ENCODE data around the gene WDR4. TPM values are rescaled to one million over a fixed set of nuclear protein-coding genes. Genes with fewer than 3 reads are reported as not detected.
"Not testable (repeated sequence)": the region's sequence is repeated elsewhere in the genome, so short reads cannot be mapped to it uniquely, and the experiment has no call there.

The WDR4 gene
- polyA plus RNA-seq, 1 donor, result 12.7 TPM

GRCh38 chr21:42839271-42840231, 39.8 kb downstream of the WDR4 start:
- Histone ChIP-seq H3K27ac (ENCODE audit: low read length) (no peak overlapping the region), H3K27me3 (ENCODE audit: control insufficient read depth, insufficient read depth, low read length) (no peaks in the 10 kb centered on the region), H3K4me3 (ENCODE audit: low read length) (no peak overlapping the region), H3K9me3 (ENCODE audit: control insufficient read depth, low read depth, low read length) (no peaks in the 10 kb centered on the region), H3K36me3 (ENCODE audit: control insufficient read depth, insufficient read depth, low read length) (peaks cover 46% of the 10 kb centered on the region), H3K4me1 (ENCODE audit: control insufficient read depth, insufficient read depth, low read length) (no peaks in the 10 kb centered on the region)
- no peak for DNase-seq
- no CpG with 5 or more reads among the region's 29 CpGs for WGBS (ENCODE audit: insufficient coverage, low lambda C conversion rate)

- H3K27ac ChIP-seq (ENCODE audit: low read length); H3K4me1 ChIP-seq (ENCODE audit: control insufficient read depth, insufficient read depth, low read length); H3K9me3 ChIP-seq (ENCODE audit: control insufficient read depth, low read depth, low read length); DNase-seq; H3K4me3 ChIP-seq (ENCODE audit: low read length); H3K27me3 ChIP-seq (ENCODE audit: control insufficient read depth, insufficient read depth, low read length): not testable (repeated sequence)
- WGBS (ENCODE audit: insufficient coverage, low lambda C conversion rate), result no CpG with 5 or more reads among the region's 8 CpGs
- peaks cover 36% of the 10 kb centered on the region for H3K36me3 ChIP-seq (ENCODE audit: control insufficient read depth, insufficient read depth, low read length)
These were observed 41.1 kb downstream of the WDR4 start for GRCh38 chr21:42838212-42838690.

GRCh38 chr21:42837421-42838211, 41.7 kb downstream of the WDR4 start:
- H3K4me3 ChIP-seq (ENCODE audit: low read length), result no peak overlapping the region
- H3K27ac ChIP-seq (ENCODE audit: low read length), result no peak overlapping the region
- no peaks in the 10 kb centered on the region for H3K9me3 ChIP-seq (ENCODE audit: control insufficient read depth, low read depth, low read length)
- H3K4me1 ChIP-seq (ENCODE audit: control insufficient read depth, insufficient read depth, low read length), result no peaks in the 10 kb centered on the region
- peaks cover 2% of the 10 kb centered on the region for H3K27me3 ChIP-seq (ENCODE audit: control insufficient read depth, insufficient read depth, low read length)
- DNase-seq, result no peak
- no CpG with 5 or more reads among the region's 42 CpGs for WGBS (ENCODE audit: insufficient coverage, low lambda C conversion rate)
- peaks cover 31% of the 10 kb centered on the region for H3K36me3 ChIP-seq (ENCODE audit: control insufficient read depth, insufficient read depth, low read length)

GRCh38 chr21:42836767-42837301, 42.5 kb downstream of the WDR4 start:
- H3K4me1 ChIP-seq (ENCODE audit: control insufficient read depth, insufficient read depth, low read length), result no peaks in the 10 kb centered on the region
- no peak for DNase-seq
- no CpG with 5 or more reads among the region's 15 CpGs for WGBS (ENCODE audit: insufficient coverage, low lambda C conversion rate)
- H3K4me3 ChIP-seq (ENCODE audit: low read length), result no peak overlapping the region
- no peak overlapping the region for H3K27ac ChIP-seq (ENCODE audit: low read length)
- peaks cover 25% of the 10 kb centered on the region for H3K36me3 ChIP-seq (ENCODE audit: control insufficient read depth, insufficient read depth, low read length)
- no peaks in the 10 kb centered on the region for H3K9me3 ChIP-seq (ENCODE audit: control insufficient read depth, low read depth, low read length)
- peaks cover 2% of the 10 kb centered on the region for H3K27me3 ChIP-seq (ENCODE audit: control insufficient read depth, insufficient read depth, low read length)

- Histone ChIP-seq H3K9me3 (ENCODE audit: control insufficient read depth, low read depth, low read length) (no peaks in the 10 kb centered on the region), H3K36me3 (ENCODE audit: control insufficient read depth, insufficient read depth, low read length) (peaks cover 22% of the 10 kb centered on the region), H3K27me3 (ENCODE audit: control insufficient read depth, insufficient read depth, low read length) (peaks cover 2% of the 10 kb centered on the region), H3K27ac (ENCODE audit: low read length) (no peak overlapping the region), H3K4me3 (ENCODE audit: low read length) (no peak overlapping the region), H3K4me1 (ENCODE audit: control insufficient read depth, insufficient read depth, low read length) (no peaks in the 10 kb centered on the region)
- WGBS (ENCODE audit: insufficient coverage, low lambda C conversion rate), result no CpG with 5 or more reads among the region's 3 CpGs
- DNase-seq, result no peak
These were observed 43.0 kb downstream of the WDR4 start for GRCh38 chr21:42836402-42836666.

- no peak overlapping the region for H3K4me3 ChIP-seq (ENCODE audit: low read length)
- 86% methylated on average over 7 of the region's 12 CpGs for WGBS (ENCODE audit: insufficient coverage, low lambda C conversion rate)
- peaks cover 2% of the 10 kb centered on the region for H3K27me3 ChIP-seq (ENCODE audit: control insufficient read depth, insufficient read depth, low read length)
- H3K27ac ChIP-seq (ENCODE audit: low read length), result no peak overlapping the region
- H3K4me1 ChIP-seq (ENCODE audit: control insufficient read depth, insufficient read depth, low read length), result no peaks in the 10 kb centered on the region
- peaks cover 17% of the 10 kb centered on the region for H3K36me3 ChIP-seq (ENCODE audit: control insufficient read depth, insufficient read depth, low read length)
- no peaks in the 10 kb centered on the region for H3K9me3 ChIP-seq (ENCODE audit: control insufficient read depth, low read depth, low read length)
- DNase-seq, result no peak
These were observed 43.5 kb downstream of the WDR4 start for GRCh38 chr21:42835611-42836401.

GRCh38 chr21:42835211-42835610, 44.1 kb downstream of the WDR4 start:
- Histone ChIP-seq H3K27me3 (ENCODE audit: control insufficient read depth, insufficient read depth, low read length) (peaks cover 2% of the 10 kb centered on the region), H3K4me3 (ENCODE audit: low read length) (no peak overlapping the region), H3K27ac (ENCODE audit: low read length) (no peak overlapping the region), H3K36me3 (ENCODE audit: control insufficient read depth, insufficient read depth, low read length) (peaks cover 11% of the 10 kb centered on the region), H3K9me3 (ENCODE audit: control insufficient read depth, low read depth, low read length) (no peaks in the 10 kb centered on the region), H3K4me1 (ENCODE audit: control insufficient read depth, insufficient read depth, low read length) (no peaks in the 10 kb centered on the region)
- DNase-seq, result no peak
- no CpG with 5 or more reads among the region's 6 CpGs for WGBS (ENCODE audit: insufficient coverage, low lambda C conversion rate)

- Histone ChIP-seq H3K36me3 (ENCODE audit: control insufficient read depth, insufficient read depth, low read length) (peaks cover 8% of the 10 kb centered on the region), H3K4me3 (ENCODE audit: low read length) (no peak overlapping the region), H3K27me3 (ENCODE audit: control insufficient read depth, insufficient read depth, low read length) (peaks cover 2% of the 10 kb centered on the region), H3K27ac (ENCODE audit: low read length) (no peak overlapping the region), H3K4me1 (ENCODE audit: control insufficient read depth, insufficient read depth, low read length) (no peaks in the 10 kb centered on the region), H3K9me3 (ENCODE audit: control insufficient read depth, low read depth, low read length) (no peaks in the 10 kb centered on the region)
- WGBS (ENCODE audit: insufficient coverage, low lambda C conversion rate), result no CpG with 5 or more reads among the region's 13 CpGs
- no peak for DNase-seq
These were observed 44.6 kb downstream of the WDR4 start for GRCh38 chr21:42834726-42835191.

GRCh38 chr21:42833859-42834725, 45.2 kb downstream of the WDR4 start:
- Histone ChIP-seq H3K4me1 (ENCODE audit: control insufficient read depth, insufficient read depth, low read length) (no peaks in the 10 kb centered on the region), H3K9me3 (ENCODE audit: control insufficient read depth, low read depth, low read length) (no peaks in the 10 kb centered on the region), H3K4me3 (ENCODE audit: low read length) (no peak overlapping the region), H3K27me3 (ENCODE audit: control insufficient read depth, insufficient read depth, low read length) (peaks cover 2% of the 10 kb centered on the region), H3K36me3 (ENCODE audit: control insufficient read depth, insufficient read depth, low read length) (peaks cover 2% of the 10 kb centered on the region), H3K27ac (ENCODE audit: low read length) (no peak overlapping the region)
- 60% methylated on average over 1 of the region's 23 CpGs for WGBS (ENCODE audit: insufficient coverage, low lambda C conversion rate)
- no peak for DNase-seq
